ENCODE results near the gene CAPN8. TPM values are rescaled to one million over a fixed set of nuclear protein-coding genes. Genes with fewer than 3 reads are reported as not detected.
A peak's percentile ranks its signal among the peaks of the same experiment; 100 is the strongest.

Gene CAPN8
- total RNA-seq, 1 experiment from 2014 or later = not detected

- DNase-seq = no peak
- Histone ChIP-seq H3K4me1 (no peaks in the 10 kb centered on the region), H3K27me3 (no peaks in the 10 kb centered on the region)
These were observed 118.0 kb downstream of the CAPN8 start for GRCh38 chr1:223547316-223548114.

GRCh38 chr1:223545343-223545742, 120.2 kb downstream of the CAPN8 start:
- H3K36me3 ChIP-seq = no peaks in the 10 kb centered on the region
- H3K4me3 ChIP-seq = no peak overlapping the region
- no peak overlapping the region for H3K27ac ChIP-seq
- no peak for DNase-seq
- no peaks in the 10 kb centered on the region for H3K9me3 ChIP-seq (replicated peaks)
- peaks cover 11% of the 10 kb centered on the region; the same call in 1 of the 2 replicates for H3K27me3 ChIP-seq
- no peaks in the 10 kb centered on the region for H3K4me1 ChIP-seq

More at GRCh38 chr1:223547316-223548114, 118.0 kb downstream of the CAPN8 start:
- Histone ChIP-seq H3K27ac (no peak overlapping the region), H3K4me3 (no peak overlapping the region), H3K36me3 (no peaks in the 10 kb centered on the region), H3K9me3 (replicated peaks) (no peaks in the 10 kb centered on the region)

GRCh38 chr1:223543560-223543959, 121.9 kb downstream of the CAPN8 start:
- Histone ChIP-seq H3K9me3 (replicated peaks) (no peaks in the 10 kb centered on the region), H3K4me3 (no peak overlapping the region), H3K27me3 (peaks cover 14% of the 10 kb centered on the region; the same call in 1 of the 2 replicates), H3K36me3 (no peaks in the 10 kb centered on the region), H3K27ac (no peak overlapping the region), H3K4me1 (no peaks in the 10 kb centered on the region)
- DNase-seq = no peak

GRCh38 chr1:223542831-223543230, 122.7 kb downstream of the CAPN8 start:
- no peak for DNase-seq
- H3K4me1 ChIP-seq = no peaks in the 10 kb centered on the region

GRCh38 chr1:223540485-223541106, 124.9 kb downstream of the CAPN8 start:
- no peak for DNase-seq
- Histone ChIP-seq H3K36me3 (no peaks in the 10 kb centered on the region), H3K4me1 (no peaks in the 10 kb centered on the region), H3K9me3 (replicated peaks) (no peaks in the 10 kb centered on the region), H3K27me3 (peaks cover 14% of the 10 kb centered on the region; the same call in 1 of the 2 replicates), H3K4me3 (no peak overlapping the region), H3K27ac (no peak overlapping the region)

More at GRCh38 chr1:223542831-223543230, 122.7 kb downstream of the CAPN8 start:
- H3K9me3 ChIP-seq (replicated peaks) = no peaks in the 10 kb centered on the region
- no peaks in the 10 kb centered on the region for H3K36me3 ChIP-seq
- H3K27ac ChIP-seq = no peak overlapping the region
- no peak overlapping the region for H3K4me3 ChIP-seq
- peaks cover 14% of the 10 kb centered on the region; the same call in 1 of the 2 replicates for H3K27me3 ChIP-seq

GRCh38 chr1:223539750-223540149, 125.8 kb downstream of the CAPN8 start:
- no peak for DNase-seq
- Histone ChIP-seq H3K36me3 (no peaks in the 10 kb centered on the region), H3K9me3 (replicated peaks) (no peaks in the 10 kb centered on the region), H3K27me3 (peaks cover 14% of the 10 kb centered on the region; the same call in 1 of the 2 replicates), H3K4me1 (no peaks in the 10 kb centered on the region), H3K27ac (no peak overlapping the region), H3K4me3 (no peak overlapping the region)

GRCh38 chr1:223538981-223539380, 126.5 kb downstream of the CAPN8 start:
- H3K4me1 ChIP-seq = no peaks in the 10 kb centered on the region
- peaks cover 14% of the 10 kb centered on the region; the same call in 1 of the 2 replicates for H3K27me3 ChIP-seq
- H3K4me3 ChIP-seq = no peak overlapping the region
- no peak overlapping the region for H3K27ac ChIP-seq
- no peaks in the 10 kb centered on the region for H3K36me3 ChIP-seq
- H3K9me3 ChIP-seq (replicated peaks) = no peaks in the 10 kb centered on the region
- DNase-seq = peak; percentile 67 to 69

GRCh38 chr1:223535319-223535718, 130.2 kb downstream of the CAPN8 start:
- no peak overlapping the region for H3K27ac ChIP-seq
- peaks cover 6% of the 10 kb centered on the region for H3K27me3 ChIP-seq
- no peaks in the 10 kb centered on the region for H3K36me3 ChIP-seq
- no peaks in the 10 kb centered on the region for H3K9me3 ChIP-seq (replicated peaks)
- no peak for DNase-seq
- H3K4me3 ChIP-seq = no peak overlapping the region
- H3K4me1 ChIP-seq = no peaks in the 10 kb centered on the region

GRCh38 chr1:223534677-223535076, 130.8 kb downstream of the CAPN8 start:
- peaks cover 4% of the 10 kb centered on the region for H3K27me3 ChIP-seq
- no peak overlapping the region for H3K27ac ChIP-seq
- no peak overlapping the region for H3K4me3 ChIP-seq
- no peaks in the 10 kb centered on the region for H3K9me3 ChIP-seq (replicated peaks)
- no peak for DNase-seq
- no peaks in the 10 kb centered on the region for H3K36me3 ChIP-seq
- H3K4me1 ChIP-seq = no peaks in the 10 kb centered on the region

- Histone ChIP-seq H3K27me3 (peaks cover 4% of the 10 kb centered on the region), H3K4me3 (no peak overlapping the region), H3K36me3 (no peaks in the 10 kb centered on the region), H3K9me3 (replicated peaks) (no peaks in the 10 kb centered on the region), H3K4me1 (no peaks in the 10 kb centered on the region), H3K27ac (no peak overlapping the region)
- DNase-seq = no peak
These were observed 131.8 kb downstream of the CAPN8 start for GRCh38 chr1:223533708-223534107.

GRCh38 chr1:223531742-223532341, 133.7 kb downstream of the CAPN8 start:
- no peak overlapping the region for H3K4me3 ChIP-seq
- H3K4me1 ChIP-seq = no peaks in the 10 kb centered on the region
- no peaks in the 10 kb centered on the region for H3K36me3 ChIP-seq
- peaks cover 4% of the 10 kb centered on the region for H3K27me3 ChIP-seq
- peak; percentile 57 to 78 for DNase-seq
- no peak overlapping the region for H3K27ac ChIP-seq
- H3K9me3 ChIP-seq (replicated peaks) = no peaks in the 10 kb centered on the region

GRCh38 chr1:223525957-223526356, 139.5 kb downstream of the CAPN8 start:
- no peaks in the 10 kb centered on the region for H3K9me3 ChIP-seq (replicated peaks)
- H3K4me1 ChIP-seq = no peaks in the 10 kb centered on the region
- peaks cover 3% of the 10 kb centered on the region; the same call in 1 of the 2 replicates for H3K27me3 ChIP-seq
- no peaks in the 10 kb centered on the region for H3K36me3 ChIP-seq
- H3K27ac ChIP-seq = no peak overlapping the region
- no peak for DNase-seq
- H3K4me3 ChIP-seq = no peak overlapping the region

- Histone ChIP-seq H3K9me3 (replicated peaks) (no peaks in the 10 kb centered on the region), H3K27me3 (peaks cover 3% of the 10 kb centered on the region; the same call in 1 of the 2 replicates), H3K27ac (no peak overlapping the region), H3K36me3 (no peaks in the 10 kb centered on the region), H3K4me3 (no peak overlapping the region), H3K4me1 (no peaks in the 10 kb centered on the region)
- DNase-seq = no peak
These were observed 140.0 kb downstream of the CAPN8 start for GRCh38 chr1:223525546-223525945.

- Histone ChIP-seq H3K27ac (no peak overlapping the region), H3K36me3 (no peaks in the 10 kb centered on the region), H3K27me3 (peaks cover 3% of the 10 kb centered on the region; the same call in 1 of the 2 replicates), H3K4me1 (no peaks in the 10 kb centered on the region), H3K9me3 (replicated peaks) (no peaks in the 10 kb centered on the region), H3K4me3 (no peak overlapping the region)
- DNase-seq = no peak
These were observed 140.5 kb downstream of the CAPN8 start for GRCh38 chr1:223524930-223525451.

- H3K27me3 ChIP-seq = peaks cover 3% of the 10 kb centered on the region; the same call in 1 of the 2 replicates
- H3K4me3 ChIP-seq = no peak overlapping the region
- H3K36me3 ChIP-seq = no peaks in the 10 kb centered on the region
- no peaks in the 10 kb centered on the region for H3K9me3 ChIP-seq (replicated peaks)
- DNase-seq = no peak
- no peaks in the 10 kb centered on the region for H3K4me1 ChIP-seq
- H3K27ac ChIP-seq = no peak overlapping the region
These were observed 144.4 kb downstream of the CAPN8 start for GRCh38 chr1:223521150-223521549.

All from SJCRH30 (cell line).